K562 (cell line): Measurements from ENCODE around the gene MAP4K4. TPM values are rescaled to one million over a fixed set of nuclear protein-coding genes. Genes with fewer than 3 reads are reported as not detected.

Experiments
- ATAC-seq: fragments of 200-7000 bp; cut with Tn5 transposase; 3 replicates; pipeline ENCODE4 v1.9.1; 2020; ENCODE audit warnings: moderate library complexity
- BruUV-seq: library from RNA; stranded (reverse); fragments of 400-500 nt; replicated peaks from 2 replicates; lab custom pipeline; 2021; lab: Mats Ljungman, UMichigan
- CTCF ChIA-PET: fragments of 300-600 bp; formaldehyde crosslinking; extraction: SDS; loops from one replicate; lab custom pipeline; 2021; ENCODE audit warnings: low intra/inter-chr PET ratio; lab: Yijun Ruan, JAX
- POLR2A ChIA-PET: fragments of 300-600, 350-650 bp; sonication (Branson Sonifier 250); formaldehyde crosslinking; extraction: SDS; loops from one replicate; lab custom pipeline; 2021; ENCODE audit warnings: antibody characterized with exemption, inconsistent platforms; lab: Yijun Ruan, JAX
- DNase-seq, 4 experiments: peaks; one replicate each; pipeline versions ENCODE4 v3.0.0 to v3.0.0-alpha.2; 2011 to 2018; ENCODE audit warnings: low spot score in 3 of 4, mixed read lengths in 3 of 4; ENCODE audit errors: extremely low read depth in 1 of 4
- FAIRE-seq: peaks from 2 replicates; lab custom pipeline; 2011; peaks lifted over from hg19 to GRCh38; lab: Jason Lieb, UNC
- H2AFZ ChIP-seq: 2 replicates; pipeline ENCODE4 v1.6.0; 2011; ENCODE audit warnings: low read depth, low read length, control low read depth, inconsistent platforms
- H3K27ac ChIP-seq: fragments of 200-600 bp; 3 replicates; pipeline ENCODE4 v1.8.0; 2011; ENCODE audit warnings: low read depth, mild to moderate bottlenecking, control low read depth, inconsistent platforms, low read length, moderate library complexity, mixed read lengths; ENCODE audit errors: extremely low read depth
- H3K27me3 ChIP-seq, 2 experiments: fragments of 300-600 bp in 1 of 2; 2 replicates in 1 of 2; 3 replicates in 1 of 2; pipeline versions ENCODE4 v1.6.0 to v1.8.0; 2011; ENCODE audit warnings: inconsistent platforms in 2 of 2, low read length in 2 of 2, mild to moderate bottlenecking in 1 of 2, mixed read lengths in 1 of 2, moderate library complexity in 1 of 2; ENCODE audit not compliant: control insufficient read depth in 2 of 2, insufficient read depth in 2 of 2
- H3K36me3 ChIP-seq: fragments of 300-600 bp; 3 replicates; pipeline ENCODE4 v1.8.0; 2011; ENCODE audit warnings: mild to moderate bottlenecking, low read length, inconsistent platforms; ENCODE audit not compliant: control insufficient read depth, insufficient read depth
- H3K4me1 ChIP-seq, 2 experiments: fragments of 200-600 bp in 1 of 2; replicated peaks in 1 of 2; 2 replicates in 1 of 2; 3 replicates in 1 of 2; pipeline versions ENCODE4 v1.5.1 to v1.8.0; 2011; ENCODE audit warnings: inconsistent platforms in 2 of 2, low read length in 2 of 2, mild to moderate bottlenecking in 1 of 2, mixed read lengths in 1 of 2, moderate library complexity in 1 of 2; ENCODE audit not compliant: control insufficient read depth in 2 of 2, insufficient read depth in 2 of 2
- H3K4me2 ChIP-seq: 2 replicates; pipeline ENCODE4 v1.6.1; 2011; ENCODE audit warnings: low read length, control low read depth, inconsistent platforms, mixed read lengths; ENCODE audit not compliant: insufficient read depth
- H3K4me3 ChIP-seq: fragments of 200-600 bp; sonication (generic), shearing (Covaris generic); 2 replicates; pipeline ENCODE4 v1.5.1; 2016; ENCODE audit warnings: control low read depth, inconsistent platforms
- H3K79me2 ChIP-seq: fragments of 200-600 bp; 3 replicates; pipeline ENCODE4 v1.8.0; 2011; ENCODE audit warnings: low read length, inconsistent platforms; ENCODE audit not compliant: control insufficient read depth, insufficient read depth
- H3K9ac ChIP-seq, 2 experiments: 2 replicates each; pipeline versions ENCODE4 v1.6.0 to v1.6.1; 2011; ENCODE audit warnings: low read depth in 2 of 2, low read length in 2 of 2, control low read depth in 1 of 2, inconsistent platforms in 1 of 2, mild to moderate bottlenecking in 1 of 2, mixed read lengths in 1 of 2; ENCODE audit not compliant: insufficient read depth in 1 of 2
- H3K9me1 ChIP-seq: one replicate; pipeline ENCODE4 v1.6.0; 2011; ENCODE audit warnings: inconsistent platforms, mild to moderate bottlenecking, low read length, moderate library complexity; ENCODE audit not compliant: control insufficient read depth, insufficient read depth
- H3K9me3 ChIP-seq: replicated peaks from 2 replicates; pipeline ENCODE4 v1.5.1; 2011; ENCODE audit warnings: low read depth, low read length, inconsistent platforms; ENCODE audit not compliant: control insufficient read depth, insufficient read depth
- H4K20me1 ChIP-seq: replicated peaks from 2 replicates; pipeline ENCODE4 v1.6.1; 2011; ENCODE audit warnings: low read length, inconsistent platforms, mixed read lengths; ENCODE audit not compliant: control insufficient read depth, insufficient read depth
- CEBPG ChIP-seq, 3 experiments: fragments of 200-800 bp in 1 of 3; sonication (Bioruptor generic) in 1 of 3; sonication (generic) in 1 of 3; formaldehyde crosslinking in 1 of 3; IDR thresholded peaks in 2 of 3; conservative IDR thresholded peaks in 1 of 3; 2 replicates each; pipeline versions ENCODE4 v1.6.1 to v1.8.0; 2016 to 2022; ENCODE audit warnings: missing compliant biosample characterization in 2 of 3, missing genetic modification characterization in 2 of 3, mild to moderate bottlenecking in 1 of 3, missing genetic modification reagents in 1 of 3
- RAD21 ChIP-seq, 2 experiments: fragments of 250-450 bp in 1 of 2; fragments of 450-650 bp in 1 of 2; sonication (Bioruptor Pico) in 1 of 2; formaldehyde crosslinking in 1 of 2; IDR thresholded peaks in 1 of 2; conservative IDR thresholded peaks in 1 of 2; 2 replicates each; pipeline versions ENCODE4 v1.4.0 to v1.8.0; 2020 to 2022; ENCODE audit warnings: mild to moderate bottlenecking in 2 of 2, moderate library complexity in 1 of 2
- TCFL5 ChIP-seq: fragments of 250-450 bp; sonication (Bioruptor Pico); conservative IDR thresholded peaks from 2 replicates; pipeline ENCODE4 v1.6.1; 2021; ENCODE audit warnings: mild to moderate bottlenecking, moderate library complexity, matching md5 sums
- ZNF143 ChIP-seq: sonication (generic); formaldehyde crosslinking; IDR thresholded peaks from 2 replicates; pipeline ENCODE4 v1.9.0; 2022; ENCODE audit warnings: mild to moderate bottlenecking, missing genetic modification reagents
- WGBS: fragments of 100-300 bp; shearing (Covaris generic); methylation state at CpG from one replicate; pipeline ENCODE4 v1.1.6; 2016; ENCODE audit warnings: low coverage, mixed read lengths; ENCODE audit not compliant: insufficient coverage; ENCODE audit errors: missing lambda C conversion rate; 5-methylcytosine and 5-hydroxymethylcytosine counted together
- in situ Hi-C: fragments of 300-500 bp; cut with MboI; formaldehyde crosslinking; loops from 4 replicates; pipeline ENCODE4 v1.15.0; 2018; ENCODE audit warnings: inconsistent platforms, mixed read lengths
- intact Hi-C: fragments of 100-400 bp; cut with micrococcal nuclease; formaldehyde crosslinking; loops from 2 replicates; pipeline ENCODE4 v1.14.2; 2022
- polyA plus RNA-seq, 8 experiments: library from polyadenylated mRNA; depleted of rRNA in 4 of 8; stranded (reverse) in 5 of 8; unstranded in 3 of 8; fragments of >200 nt; fragmentation: Nextera tagmentation in 2 of 8; fragmentation: Illumina TruSeq in 1 of 8; extraction: Ambion mirVana in 2 of 8; extraction: Trizol in 1 of 8; gene quantifications; 2 replicates each; pipeline versions ENCODE4 v1.2.1 to v1.2.3, GENCODE V29; 2011 to 2014; ENCODE audit warnings: inconsistent platforms in 1 of 8, missing spikeins in 1 of 8
- total RNA-seq, 7 experiments: library from RNA; depleted of rRNA in 6 of 7; stranded (reverse); fragments of >200 nt in 6 of 7; fragmentation: Illumina TruSeq in 2 of 7; extraction: Trizol in 2 of 7; gene quantifications; 2 replicates each; pipeline versions ENCODE4 v1.2.1 to v1.2.3, GENCODE V29; 2011 to 2021; ENCODE audit warnings: low replicate concordance in 1 of 7
- TF ChIP-seq, protein P1 (sequence below), 3 experiments: IDR thresholded peaks in 2 of 3; conservative IDR thresholded peaks in 1 of 3; 2 replicates each; pipeline ENCODE4 v1.5.1; 2011 to 2012; ENCODE audit warnings: low read length in 3 of 3, mild to moderate bottlenecking in 3 of 3, control low read depth in 2 of 3, improper control_type of control experiment in 1 of 3, inconsistent platforms in 1 of 3, low read depth in 1 of 3, mixed read lengths in 1 of 3, moderate library complexity in 1 of 3; ENCODE audit not compliant: insufficient read depth in 2 of 3

The MAP4K4 gene
- total and polyA plus RNA-seq, 9 of the 15 experiments (the other 6 are each of a cell fraction or from before 2014, with no cell fraction given), result 7.6 to 76.4 (median 50.6) TPM

DNA sequence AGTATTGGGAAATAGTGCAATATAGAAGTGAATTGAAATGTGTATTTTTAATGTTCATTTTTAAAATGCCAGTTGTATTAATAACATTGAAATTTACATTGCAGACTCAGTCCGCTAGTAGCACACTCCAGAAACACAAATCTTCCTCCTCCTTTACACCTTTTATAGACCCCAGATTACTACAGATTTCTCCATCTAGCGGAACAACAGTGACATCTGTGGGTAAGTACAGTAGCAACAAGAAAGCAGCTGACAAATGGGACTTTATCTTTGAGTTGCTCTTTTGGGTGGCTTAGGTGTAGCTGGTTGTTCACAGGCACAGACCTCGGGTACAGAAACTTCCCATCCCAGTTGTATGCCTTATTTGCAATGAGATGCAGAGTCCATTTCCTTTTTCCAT lies 176.0 kb downstream of the MAP4K4 start:
- Histone ChIP-seq H2AFZ (no peak overlapping the region), H4K20me1 (no peaks in the 10 kb centered on the region), H3K9me1 (no peaks in the 10 kb centered on the region), H3K27me3 (no peaks in the 10 kb centered on the region), H3K27ac (no peak overlapping the region), H3K9me3 (no peaks in the 10 kb centered on the region), H3K4me2 (no peak overlapping the region), H3K4me1 (no peaks in the 10 kb centered on the region), H3K9ac (no peak overlapping the region), H3K36me3 (peaks cover 82% of the 10 kb centered on the region), H3K4me3 (no peak overlapping the region), H3K79me2 (no peaks in the 10 kb centered on the region)
- CTCF ChIA-PET, result interaction anchor here (1.0 kb wide), 1 partner anchor 455 kb away, joined by 4 read pairs; no protein-coding TSS in a partner anchor
- WGBS, result 94% methylated on average over 3 of the region's 3 CpGs
- ATAC-seq, result no peak
- POLR2A ChIA-PET, result no interaction called here
- peak; percentile 23 for FAIRE-seq
- no peak for TF ChIP-seq TCFL5 (CRISPR knock-in tag)
- peak in 1 of 2 experiments; percentile 32; a peak in 2 of 4 replicates for TF ChIP-seq RAD21 (CRISPR knock-in tag; conservative IDR thresholded peaks at IDR 0.05 in 1 of 2, IDR thresholded peaks at IDR 0.05 in 1 of 2)
- TF ChIP-seq, protein P1, sequence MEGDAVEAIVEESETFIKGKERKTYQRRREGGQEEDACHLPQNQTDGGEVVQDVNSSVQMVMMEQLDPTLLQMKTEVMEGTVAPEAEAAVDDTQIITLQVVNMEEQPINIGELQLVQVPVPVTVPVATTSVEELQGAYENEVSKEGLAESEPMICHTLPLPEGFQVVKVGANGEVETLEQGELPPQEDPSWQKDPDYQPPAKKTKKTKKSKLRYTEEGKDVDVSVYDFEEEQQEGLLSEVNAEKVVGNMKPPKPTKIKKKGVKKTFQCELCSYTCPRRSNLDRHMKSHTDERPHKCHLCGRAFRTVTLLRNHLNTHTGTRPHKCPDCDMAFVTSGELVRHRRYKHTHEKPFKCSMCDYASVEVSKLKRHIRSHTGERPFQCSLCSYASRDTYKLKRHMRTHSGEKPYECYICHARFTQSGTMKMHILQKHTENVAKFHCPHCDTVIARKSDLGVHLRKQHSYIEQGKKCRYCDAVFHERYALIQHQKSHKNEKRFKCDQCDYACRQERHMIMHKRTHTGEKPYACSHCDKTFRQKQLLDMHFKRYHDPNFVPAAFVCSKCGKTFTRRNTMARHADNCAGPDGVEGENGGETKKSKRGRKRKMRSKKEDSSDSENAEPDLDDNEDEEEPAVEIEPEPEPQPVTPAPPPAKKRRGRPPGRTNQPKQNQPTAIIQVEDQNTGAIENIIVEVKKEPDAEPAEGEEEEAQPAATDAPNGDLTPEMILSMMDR (IDR thresholded peaks at IDR 0.05 in 2 of 3, conservative IDR thresholded peaks at IDR 0.05 in 1 of 3; ENCODE audit: insufficient read depth in 2 of 3, low read depth in 1 of 3, low read length in 3 of 3), result peak in 2 of 3 experiments; percentile 23 to 34; a peak in 2 of 6 replicates
- TF ChIP-seq ZNF143 (CRISPR knock-in tag), result no peak
- no peak for TF ChIP-seq CEBPG (CRISPR knock-in tag; IDR thresholded peaks at IDR 0.05)
- TF ChIP-seq CEBPG (tag; conservative IDR thresholded peaks at IDR 0.05 in 1 of 2, IDR thresholded peaks at IDR 0.05 in 1 of 2), result 0 out of 4 replicates have a peak, but pooled peaks of 1 of the 2 experiments have one; percentile 12
- peak in 2 of 4 experiments; percentile 4 to 7 for DNase-seq
- in situ Hi-C loops, result no loop called here
- intact Hi-C loops, result no loop called here
- BruUV-seq, result no TSS peak
